ENCODE results near the gene IGF2BP2.
"Not testable (repeated sequence)": the region's sequence is repeated elsewhere in the genome, so short reads cannot be mapped to it uniquely, and the experiment has no call there.

IGF2BP2 gene

DNA sequence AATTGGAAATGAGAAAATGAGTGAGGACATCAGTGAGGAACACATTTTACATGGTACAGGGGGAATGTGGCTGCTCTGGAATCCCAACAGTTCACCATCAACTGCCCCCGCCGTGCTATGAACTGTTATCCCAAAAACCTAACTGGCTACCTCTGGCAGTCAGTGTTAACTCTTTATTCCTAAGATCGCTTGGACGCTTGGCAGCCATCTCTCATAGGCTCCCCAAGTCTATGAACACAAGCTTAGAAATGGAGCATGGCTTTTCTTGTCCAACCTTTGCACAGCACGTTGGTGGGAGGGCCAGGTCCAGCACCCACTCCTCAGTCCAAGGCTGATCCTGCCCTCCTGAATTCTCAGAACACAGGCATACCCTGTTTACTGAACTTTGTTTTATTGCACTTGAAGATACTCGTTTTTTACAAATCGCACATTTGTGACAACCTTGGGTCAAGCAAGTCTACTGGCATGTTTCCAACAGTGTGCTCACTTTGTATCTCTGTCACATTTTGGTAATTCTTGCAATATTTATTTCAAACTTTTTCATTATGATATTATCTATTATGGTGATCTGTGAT lies 185.1 kb downstream of the IGF2BP2 start:
- no peak for DNase-seq (ENCODE audit: low read depth)

DNA sequence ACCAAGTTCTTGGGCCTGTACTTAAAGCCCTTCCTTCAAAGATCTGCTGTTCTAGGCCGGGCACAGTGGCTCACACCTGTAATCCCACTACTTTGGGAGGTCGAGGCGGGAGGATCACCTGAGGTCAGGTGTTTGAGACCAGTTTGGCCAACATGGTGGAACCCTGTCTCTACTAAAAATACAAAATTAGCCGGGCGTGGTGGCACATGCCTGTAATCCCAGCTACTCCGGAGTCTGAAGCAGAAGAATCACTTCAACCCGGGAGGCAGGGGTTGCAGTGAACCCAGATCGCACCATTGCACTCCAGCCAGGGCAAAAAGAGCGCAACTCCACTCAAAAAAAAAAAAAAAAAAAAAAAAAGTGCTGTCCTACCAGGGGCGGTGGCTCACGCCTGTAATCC lies 186.2 kb downstream of the IGF2BP2 start:
- DNase-seq (ENCODE audit: low read depth), result not testable (repeated sequence)

DNA sequence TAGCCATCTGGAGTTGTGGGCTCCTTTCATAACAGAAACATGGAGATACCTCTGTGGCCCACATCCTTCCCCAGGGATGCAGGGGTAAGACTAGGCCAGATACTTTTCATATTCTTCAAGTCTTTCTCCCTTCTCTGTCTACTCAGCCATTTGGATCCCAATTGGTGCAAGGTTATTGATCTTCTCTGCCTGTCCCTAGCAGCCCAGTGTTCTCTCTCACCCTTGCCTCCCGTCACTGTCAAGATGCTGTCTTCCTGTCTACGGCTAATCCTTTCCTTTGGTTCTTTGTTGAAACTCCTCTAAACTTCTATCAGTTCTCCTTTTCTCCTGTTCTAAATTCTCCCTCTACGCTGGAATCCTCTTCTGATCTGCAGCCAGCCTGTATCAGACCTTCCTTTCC lies 187.5 kb downstream of the IGF2BP2 start:
- no peak for DNase-seq (ENCODE audit: low read depth)

DNA sequence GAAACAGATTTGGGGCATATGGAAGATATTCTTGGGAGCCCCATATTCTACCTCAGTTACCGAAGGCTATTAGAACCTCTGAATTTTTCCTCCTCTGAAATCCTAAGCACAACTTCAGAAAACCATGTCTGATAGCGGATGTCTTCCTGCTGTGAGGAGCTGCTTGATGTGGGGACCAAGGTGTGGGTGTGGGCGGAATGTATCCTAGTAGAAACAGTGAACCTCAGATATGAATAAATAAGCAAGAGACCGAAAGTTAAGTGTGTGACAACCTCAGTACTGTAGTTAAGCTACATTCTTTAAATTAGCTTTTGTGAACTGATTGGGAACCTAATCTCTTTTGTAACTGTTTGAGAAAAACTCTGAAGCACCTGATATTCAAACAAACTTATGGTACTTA lies 191.8 kb downstream of the IGF2BP2 start:
- DNase-seq (ENCODE audit: low read depth), result no peak

DNA sequence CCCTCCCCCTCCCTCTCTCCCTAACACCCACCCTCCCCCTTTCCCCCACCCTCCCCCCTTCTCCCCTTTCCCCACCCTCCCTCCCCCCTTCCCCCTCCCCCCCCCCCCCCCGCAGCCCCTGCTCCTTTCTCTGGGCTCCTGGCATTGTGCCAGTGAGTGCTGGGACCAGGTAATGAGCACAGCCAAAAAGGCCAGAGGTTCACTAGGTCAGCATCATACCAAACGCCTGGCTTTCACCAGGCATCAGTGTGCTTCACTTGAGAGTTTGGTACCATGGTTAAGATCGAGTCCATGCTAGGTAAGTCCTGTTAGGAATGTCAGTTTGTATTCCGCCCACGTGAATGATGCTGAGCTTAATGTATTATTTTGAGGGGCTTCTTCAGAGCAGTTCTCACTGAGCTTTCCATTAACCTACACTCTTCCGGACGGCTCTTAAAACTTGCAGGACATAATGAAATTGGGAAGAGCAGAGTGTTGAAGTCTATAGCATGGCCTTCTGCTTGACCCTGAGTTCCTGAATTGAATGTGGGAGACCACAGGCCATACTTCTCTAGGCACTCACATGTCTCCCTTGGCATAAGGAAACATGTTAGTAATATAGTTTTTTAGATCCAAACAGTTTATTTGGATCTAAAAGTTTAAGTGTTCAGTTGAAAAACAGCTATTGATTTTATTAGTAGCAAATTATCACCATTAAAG lies 193.2 kb downstream of the IGF2BP2 start:
- DNase-seq (ENCODE audit: low read depth), result no peak

DNA sequence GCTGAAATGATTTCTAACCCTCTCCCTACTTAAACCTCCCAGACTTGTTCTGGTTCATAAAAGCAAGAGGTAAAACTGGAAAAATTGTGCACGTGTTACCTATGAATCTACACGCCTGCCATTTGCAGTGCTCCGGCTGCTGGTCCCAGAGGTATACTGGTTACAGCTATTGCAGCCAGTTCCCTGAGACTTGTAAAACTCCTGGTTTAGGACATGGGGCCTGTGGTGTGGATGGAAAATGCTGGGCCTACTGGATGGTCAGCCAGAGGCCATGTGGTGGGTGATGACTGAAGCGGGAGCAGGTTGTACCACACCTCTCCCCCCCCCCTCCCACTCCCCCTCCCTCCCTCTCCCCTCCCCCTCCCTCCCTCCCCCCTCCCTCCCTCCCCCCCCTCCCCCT lies 193.7 kb downstream of the IGF2BP2 start:
- no peak for DNase-seq (ENCODE audit: low read depth)

DNA sequence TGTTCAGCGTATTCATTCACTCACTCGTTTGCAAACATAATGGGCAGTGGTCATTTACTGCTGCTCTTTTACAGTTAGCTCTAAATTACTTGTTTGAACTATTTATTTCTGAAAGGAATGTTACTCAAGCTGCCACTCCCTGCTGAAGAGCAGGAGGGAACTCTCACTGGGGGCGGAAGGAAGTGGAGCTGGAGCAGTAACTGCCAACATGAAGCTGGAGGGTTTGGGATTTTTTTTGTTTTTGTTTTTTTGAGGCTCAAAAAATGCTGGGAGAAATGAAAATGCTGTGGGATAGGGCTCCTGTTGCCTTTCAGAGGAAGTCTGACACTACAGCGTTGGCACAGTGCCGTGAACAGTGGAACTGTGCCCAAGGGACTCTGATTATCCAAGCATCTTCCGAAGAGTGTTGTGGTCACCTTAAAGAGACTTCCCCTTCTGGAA lies 194.6 kb downstream of the IGF2BP2 start:
- DNase-seq (ENCODE audit: low read depth), result no peak

DNA sequence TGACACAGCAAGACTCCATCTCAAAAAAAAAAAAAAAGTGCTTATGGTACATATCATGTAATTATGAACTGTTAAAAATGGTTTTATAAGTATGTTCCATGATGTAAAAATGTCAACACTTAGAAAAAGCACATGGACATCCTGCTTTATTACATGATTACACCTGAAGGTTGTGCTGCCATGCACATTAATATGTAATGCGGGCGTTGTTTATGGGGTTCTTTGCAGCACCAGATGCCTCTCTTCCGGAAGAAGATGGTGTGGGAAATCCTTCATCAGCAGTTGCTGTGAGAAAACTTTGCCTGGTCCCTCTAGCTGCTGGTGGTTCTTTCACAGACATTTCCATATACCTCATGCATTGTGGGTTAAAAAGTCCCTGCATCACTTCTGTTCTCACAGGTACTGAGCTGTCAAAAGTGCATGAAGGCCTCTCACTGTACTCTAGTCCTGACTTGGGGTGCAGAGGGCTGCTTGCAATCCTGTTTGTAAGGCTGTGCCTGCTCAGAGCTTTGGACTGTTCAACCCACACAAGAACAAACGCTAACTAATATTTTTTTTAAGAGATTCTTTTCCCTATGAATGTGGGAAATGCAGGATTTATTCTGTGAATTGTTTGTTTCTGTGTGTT lies 195.2 kb downstream of the IGF2BP2 start:
- no peak for DNase-seq (ENCODE audit: low read depth)

DNA sequence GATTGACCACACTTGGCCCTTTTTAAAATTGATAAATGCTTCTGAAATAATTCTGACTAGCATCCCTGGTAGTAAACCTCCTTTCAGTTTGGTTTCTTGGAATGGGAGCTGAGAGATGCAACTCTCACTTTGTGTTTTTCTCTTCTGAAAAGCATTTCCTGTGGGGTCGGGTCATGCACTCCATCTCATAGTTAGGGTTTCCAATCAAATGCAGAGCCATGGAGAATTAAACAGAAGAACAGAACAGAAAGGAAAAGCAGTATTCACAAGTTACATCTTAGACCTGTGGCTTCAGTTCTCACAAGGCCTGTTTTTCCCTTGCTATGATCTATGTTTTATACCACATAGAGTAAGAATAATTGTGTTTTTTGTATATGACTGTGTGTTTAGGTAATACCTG lies 199.1 kb downstream of the IGF2BP2 start:
- no peak for DNase-seq (ENCODE audit: low read depth)

DNA sequence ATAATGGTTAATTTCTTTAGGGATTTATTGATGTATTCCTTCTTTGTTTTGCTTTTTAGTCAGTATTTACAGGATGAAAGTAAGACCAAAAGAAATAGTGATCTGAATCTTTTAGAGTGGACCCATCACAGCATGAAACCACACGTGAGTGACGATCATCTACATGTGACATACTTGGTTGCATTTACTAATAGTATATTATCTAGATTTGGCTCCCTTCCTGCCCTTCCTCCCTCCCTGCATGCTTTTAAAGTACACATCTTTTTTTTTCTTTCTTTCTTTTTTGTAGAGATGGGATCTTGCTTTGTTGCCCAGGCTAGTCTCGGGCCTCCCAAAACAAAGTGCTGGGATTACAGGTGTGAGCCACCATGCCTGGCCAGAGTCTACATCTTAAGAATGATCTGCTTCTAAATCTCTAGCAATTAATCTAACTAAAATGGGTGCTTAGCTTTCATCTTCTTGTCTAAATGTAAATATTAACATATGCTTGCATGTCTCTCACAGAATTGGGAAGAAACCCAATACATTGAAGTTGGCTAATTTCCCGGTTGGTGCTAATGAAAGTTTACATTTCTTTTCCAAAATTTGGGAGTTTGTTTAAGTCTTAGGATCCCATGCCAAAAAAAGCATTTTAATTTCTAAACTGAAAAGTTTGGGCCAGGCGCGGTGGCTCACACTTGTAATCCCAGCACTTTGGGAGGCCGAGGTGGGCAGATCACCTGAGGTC lies 200.7 kb downstream of the IGF2BP2 start:
- DNase-seq (ENCODE audit: low read depth), result no peak

DNA sequence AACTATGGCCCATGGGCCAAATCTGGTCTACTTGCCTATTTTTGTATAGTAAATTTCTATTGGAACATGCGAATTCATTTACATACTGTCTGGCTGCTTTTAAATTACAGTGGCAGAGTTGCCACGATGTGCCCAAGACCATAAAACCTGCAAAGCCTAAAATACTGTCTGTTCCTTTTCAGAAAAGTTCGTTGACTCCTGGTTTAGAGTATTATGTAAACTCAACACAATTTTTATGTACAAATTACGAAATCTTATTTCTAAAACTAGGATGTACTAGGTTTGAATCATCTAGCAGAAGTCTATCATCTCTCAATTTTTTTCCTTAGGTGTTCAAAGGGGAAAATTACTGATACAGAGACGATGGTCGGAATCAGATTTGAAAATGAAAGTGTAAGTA lies 211.8 kb downstream of the IGF2BP2 start:
- no peak for DNase-seq (ENCODE audit: low read depth)

DNA sequence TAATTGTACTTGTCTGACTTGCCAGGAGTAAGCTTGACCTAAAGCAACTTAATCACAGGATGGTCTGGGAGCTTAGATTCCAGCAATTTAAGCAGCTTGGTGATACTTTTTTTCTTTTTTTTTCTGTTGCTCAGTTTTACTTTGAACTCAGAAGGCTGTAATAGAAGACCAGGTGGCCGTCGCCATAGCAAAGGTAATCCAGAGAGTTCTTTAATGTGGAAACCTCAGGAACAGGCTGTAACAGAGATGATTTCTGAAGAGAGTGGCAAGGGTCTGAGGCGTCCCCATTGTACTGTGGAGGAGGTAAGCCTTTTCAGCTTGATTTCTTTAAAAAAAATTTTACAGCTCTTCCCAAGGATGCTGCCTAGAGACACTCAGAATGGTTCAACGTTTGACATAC lies 218.6 kb downstream of the IGF2BP2 start:
- no peak for DNase-seq (ENCODE audit: low read depth)

DNA sequence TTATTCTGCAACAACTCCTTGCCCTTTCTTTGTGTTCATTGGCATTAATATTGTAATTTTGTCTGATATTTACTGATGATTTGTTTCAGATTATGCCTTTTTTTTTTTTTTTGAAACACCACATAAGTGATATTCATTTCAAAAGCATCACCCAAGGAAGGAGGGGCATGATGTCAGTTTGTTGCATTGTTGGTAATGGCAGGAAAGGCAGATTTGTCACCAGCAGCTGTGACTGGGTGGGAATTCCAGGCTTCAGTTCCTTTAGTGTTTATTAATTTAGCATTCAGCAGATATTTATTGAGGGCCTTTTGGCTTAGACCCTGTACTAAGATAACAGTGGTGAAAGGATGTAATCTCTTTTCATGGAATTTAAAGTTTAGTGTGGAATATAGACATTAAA lies 219.3 kb downstream of the IGF2BP2 start:
- DNase-seq (ENCODE audit: low read depth), result no peak

DNA sequence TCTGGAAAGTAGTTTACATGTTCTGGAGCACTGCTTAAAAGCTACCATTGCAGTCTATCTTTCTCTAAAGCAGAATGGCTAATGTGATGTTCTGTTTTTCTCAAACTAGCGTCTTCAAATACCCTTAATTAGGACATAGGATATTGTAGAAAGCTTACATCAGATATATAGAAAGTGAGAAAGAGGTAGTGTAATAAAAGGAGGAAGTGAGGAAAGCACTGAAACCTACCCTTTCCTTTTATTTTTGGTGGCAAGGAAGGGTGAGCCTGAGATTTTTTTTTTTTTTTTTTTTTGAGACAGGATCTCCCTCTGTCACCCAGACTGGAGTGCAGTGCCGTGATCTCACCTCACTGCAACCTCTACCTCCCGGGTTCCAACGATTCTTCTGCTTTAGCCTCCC lies 229.3 kb downstream of the IGF2BP2 start:
- no peak for DNase-seq (ENCODE audit: low read depth)

DNA sequence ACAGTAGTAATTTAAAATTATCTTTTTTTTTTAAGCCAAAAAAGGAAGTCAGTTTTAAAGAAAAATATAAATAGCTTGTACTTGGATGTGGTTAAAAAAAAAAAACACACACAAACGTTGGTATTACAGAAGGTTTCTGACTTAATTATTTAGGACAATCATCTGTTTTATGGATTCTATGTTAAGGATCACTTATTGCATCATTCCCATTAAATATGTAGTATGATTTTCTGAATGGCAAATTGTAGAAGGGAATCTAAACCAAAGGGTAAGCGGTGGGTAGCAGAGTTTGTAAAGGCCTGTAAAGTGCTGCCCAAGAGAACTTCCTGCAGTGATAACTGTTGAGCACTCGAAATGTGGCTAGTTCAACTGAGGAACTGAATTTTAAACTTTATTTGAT lies 230.8 kb downstream of the IGF2BP2 start:
- DNase-seq (ENCODE audit: low read depth), result no peak

All from HS-5 (cell line).